Panc1 (cell line): Measurements from ENCODE around the gene SBF1.

ENCODE experiments used
- CTCF ChIP-seq: fragments of 450-650 bp; IDR thresholded peaks from 2 replicates; pipeline ENCODE4 v1.5.1; 2017; ENCODE audit warnings: mild to moderate bottlenecking
- SIN3A ChIP-seq: IDR thresholded peaks from 2 replicates; pipeline ENCODE4 v1.6.1; 2012; ENCODE audit warnings: low read depth, mild to moderate bottlenecking, low read length, moderate library complexity, borderline replicate concordance; ENCODE audit not compliant: insufficient read depth
- TCF7L2 ChIP-seq: IDR thresholded peaks from 2 replicates; pipeline ENCODE4 v1.6.1; 2011; ENCODE audit warnings: mild to moderate bottlenecking, low read depth, low read length, inconsistent platforms

DNA sequence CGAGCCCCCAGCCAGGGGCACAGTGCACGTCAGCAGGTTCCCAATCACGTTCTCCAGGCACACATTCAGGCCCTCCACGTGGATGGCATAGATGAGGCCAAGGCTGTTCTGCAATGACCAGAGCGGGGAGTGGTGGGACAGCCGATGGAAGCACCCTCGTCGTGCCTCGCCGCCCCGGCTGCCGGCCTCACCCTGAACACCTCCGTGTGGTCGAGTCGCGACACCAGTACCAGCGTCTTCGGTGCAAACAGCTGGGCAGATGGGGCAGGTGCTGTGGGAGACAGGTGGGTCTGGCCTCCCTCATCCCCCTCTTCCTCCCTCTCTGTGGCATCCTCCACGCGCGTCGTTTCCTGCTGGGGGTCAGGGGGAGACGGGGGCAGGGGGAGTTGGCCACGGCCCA lies 7.5 kb downstream of the SBF1 start:
- TF ChIP-seq SIN3A (no peak), CTCF (no peak), TCF7L2 (no peak)
